H9 (cell line): ENCODE measurements around the gene ABCG2. TPM values are rescaled to one million over a fixed set of nuclear protein-coding genes. Genes with fewer than 3 reads are reported as not detected.

Experiments
- DNase-seq: peaks from one replicate; pipeline ENCODE4 v3.0.0-alpha.2; 2017
- H2AFZ ChIP-seq: one replicate; pipeline ENCODE4 v1.6.1; 2013; ENCODE audit warnings: mild to moderate bottlenecking, low read length, control low read depth, moderate library complexity
- H2AK5ac ChIP-seq: 2 replicates; pipeline ENCODE4 v1.6.1; 2013; ENCODE audit warnings: low read length, control low read depth, mixed read lengths; ENCODE audit not compliant: insufficient read length
- H2BK120ac ChIP-seq: one replicate; pipeline ENCODE4 v1.6.1; 2013; ENCODE audit warnings: low read depth, mild to moderate bottlenecking, low read length, control low read depth, inconsistent platforms; ENCODE audit not compliant: poor library complexity, severe bottlenecking
- H2BK12ac ChIP-seq: 2 replicates; pipeline ENCODE4 v1.6.1; 2013; ENCODE audit warnings: low read length, control low read depth, mixed read lengths, low read depth; ENCODE audit not compliant: insufficient read length
- H2BK15ac ChIP-seq: 2 replicates; pipeline ENCODE4 v1.6.1; 2013; ENCODE audit warnings: low read depth, low read length, control low read depth
- H2BK20ac ChIP-seq: one replicate; pipeline ENCODE4 v1.6.1; 2013; ENCODE audit warnings: low read depth, mild to moderate bottlenecking, low read length, control low read depth, inconsistent platforms; ENCODE audit not compliant: poor library complexity, severe bottlenecking
- H2BK5ac ChIP-seq: 2 replicates; pipeline ENCODE4 v1.6.1; 2013; ENCODE audit warnings: low read length, control low read depth, mixed read lengths; ENCODE audit not compliant: insufficient read length
- H3K14ac ChIP-seq: 2 replicates; pipeline ENCODE4 v1.6.1; 2013; ENCODE audit warnings: low read length, control low read depth; ENCODE audit not compliant: insufficient read depth
- H3K18ac ChIP-seq: 2 replicates; pipeline ENCODE4 v1.6.1; 2013; ENCODE audit warnings: low read depth, mild to moderate bottlenecking, mixed read lengths, low read length, control low read depth; ENCODE audit not compliant: insufficient read length
- H3K23ac ChIP-seq: 2 replicates; pipeline ENCODE4 v1.6.1; 2013; ENCODE audit warnings: low read length, control low read depth, mixed read lengths, low read depth; ENCODE audit not compliant: insufficient read length
- H3K23me2 ChIP-seq: 2 replicates; pipeline ENCODE4 v1.6.1; 2013; ENCODE audit warnings: low read depth, mild to moderate bottlenecking, mixed read lengths, low read length, control low read depth; ENCODE audit not compliant: insufficient read length, poor library complexity, severe bottlenecking
- H3K27ac ChIP-seq: 2 replicates; pipeline ENCODE4 v1.5.1; 2013; ENCODE audit warnings: low read length, control low read depth, mixed read lengths, low read depth; ENCODE audit not compliant: insufficient read length
- H3K27me3 ChIP-seq: 2 replicates; pipeline ENCODE4 v1.6.1; 2013; ENCODE audit warnings: low read length, control low read depth, inconsistent platforms; ENCODE audit not compliant: insufficient read depth
- H3K4ac ChIP-seq: 2 replicates; pipeline ENCODE4 v1.6.1; 2013; ENCODE audit warnings: low read depth, mild to moderate bottlenecking, control low read depth, inconsistent platforms, low read length, moderate library complexity
- H3K4me1 ChIP-seq: 2 replicates; pipeline ENCODE4 v1.6.1; 2013; ENCODE audit warnings: low read length, control low read depth, inconsistent platforms; ENCODE audit not compliant: insufficient read depth
- H3K4me2 ChIP-seq: 2 replicates; pipeline ENCODE4 v1.6.1; 2013; ENCODE audit warnings: low read length, control low read depth, mixed read lengths; ENCODE audit not compliant: insufficient read length, insufficient read depth
- H3K56ac ChIP-seq: 2 replicates; pipeline ENCODE4 v1.6.1; 2013; ENCODE audit warnings: low read depth, mild to moderate bottlenecking, mixed read lengths, low read length, control low read depth; ENCODE audit not compliant: insufficient read length
- H3K79me1 ChIP-seq: 2 replicates; pipeline ENCODE4 v1.6.1; 2013; ENCODE audit warnings: low read depth, mild to moderate bottlenecking, moderate library complexity, low read length, control low read depth, inconsistent platforms; ENCODE audit not compliant: insufficient read depth, poor library complexity, severe bottlenecking
- H3K79me2 ChIP-seq: 2 replicates; pipeline ENCODE4 v1.6.1; 2013; ENCODE audit warnings: low read length, control low read depth, inconsistent platforms; ENCODE audit not compliant: insufficient read depth
- H3K9ac ChIP-seq: 2 replicates; pipeline ENCODE4 v1.6.1; 2013; ENCODE audit warnings: low read length, control low read depth, mixed read lengths; ENCODE audit not compliant: insufficient read length; ENCODE audit errors: extremely low read depth
- H3K9me3 ChIP-seq: one replicate; pipeline ENCODE4 v1.6.1; 2013; ENCODE audit warnings: low read depth, low read length, inconsistent platforms; ENCODE audit not compliant: control insufficient read depth
- H3T11ph ChIP-seq: one replicate; pipeline ENCODE4 v1.6.1; 2013; ENCODE audit warnings: mild to moderate bottlenecking, low read length, control low read depth, inconsistent platforms
- H4K20me1 ChIP-seq: one replicate; pipeline ENCODE4 v1.6.1; 2013; ENCODE audit not compliant: control insufficient read depth, insufficient read length, insufficient read depth
- H4K5ac ChIP-seq: 2 replicates; pipeline ENCODE4 v1.6.1; 2013; ENCODE audit warnings: low read depth, mild to moderate bottlenecking, mixed read lengths, low read length, control low read depth; ENCODE audit not compliant: insufficient read length
- H4K8ac ChIP-seq: replicated peaks from 2 replicates; pipeline ENCODE4 v1.6.1; 2013; ENCODE audit warnings: low read length, control low read depth, mixed read lengths, low read depth; ENCODE audit not compliant: insufficient read length
- H4K91ac ChIP-seq: 2 replicates; pipeline ENCODE4 v1.6.1; 2013; ENCODE audit warnings: low read depth, mild to moderate bottlenecking, moderate library complexity, mixed read lengths, low read length, control low read depth; ENCODE audit not compliant: insufficient read length
- H3K27ac Mint-ChIP-seq, 3 experiments: 2 replicates in 2 of 3; 3 replicates in 1 of 3; pipeline ENCODE4 v1.8.0; 2020 to 2021; ENCODE audit warnings: mixed read lengths in 3 of 3, mild to moderate bottlenecking in 1 of 3, moderate library complexity in 1 of 3
- H3K27me3 Mint-ChIP-seq: 2 replicates; pipeline ENCODE4 v1.8.0; 2021; ENCODE audit warnings: low read depth, mild to moderate bottlenecking, moderate library complexity, mixed read lengths
- H3K36me3 Mint-ChIP-seq, 3 experiments: 2 replicates in 2 of 3; 3 replicates in 1 of 3; pipeline ENCODE4 v1.8.0; 2020 to 2021; ENCODE audit warnings: low read depth in 3 of 3, mixed read lengths in 3 of 3; ENCODE audit not compliant: insufficient read depth in 1 of 3
- H3K4me1 Mint-ChIP-seq, 2 experiments: 2 replicates each; pipeline ENCODE4 v1.8.0; 2020; ENCODE audit warnings: mixed read lengths in 2 of 2
- H3K4me3 Mint-ChIP-seq, 2 experiments: 2 replicates in 1 of 2; 3 replicates in 1 of 2; pipeline ENCODE4 v1.8.0; 2020 to 2021; ENCODE audit warnings: mild to moderate bottlenecking in 2 of 2, mixed read lengths in 2 of 2, moderate library complexity in 1 of 2
- H3K9me3 Mint-ChIP-seq, 2 experiments: 2 replicates in 1 of 2; 3 replicates in 1 of 2; pipeline ENCODE4 v1.8.0; 2020; ENCODE audit warnings: mild to moderate bottlenecking in 2 of 2, mixed read lengths in 2 of 2, moderate library complexity in 1 of 2
- WGBS: extraction: QIAGEN DNeasy Blood & Tissue Kit; methylation state at CpG from one replicate; pipeline ENCODE4 v1.1.7; 2013; ENCODE audit warnings: missing lambda C conversion rate, low lambda C conversion rate, mixed read lengths; ENCODE audit not compliant: insufficient read length; ENCODE audit errors: extremely low coverage; 5-methylcytosine and 5-hydroxymethylcytosine counted together
- total RNA-seq: library from RNA; stranded (reverse); gene quantifications from 2 replicates; pipeline ENCODE4 v1.2.1, GENCODE V29; 2021
- TF ChIP-seq, protein P1 (sequence below): fragments of 200-600 bp; sonication (generic); conservative IDR thresholded peaks from 3 replicates; pipeline ENCODE4 v1.8.0; 2021; ENCODE audit warnings: antibody characterized with exemption, mild to moderate bottlenecking

ABCG2 gene
- total RNA-seq, 1 experiment from 2014 or later = 1.5 TPM

DNA sequence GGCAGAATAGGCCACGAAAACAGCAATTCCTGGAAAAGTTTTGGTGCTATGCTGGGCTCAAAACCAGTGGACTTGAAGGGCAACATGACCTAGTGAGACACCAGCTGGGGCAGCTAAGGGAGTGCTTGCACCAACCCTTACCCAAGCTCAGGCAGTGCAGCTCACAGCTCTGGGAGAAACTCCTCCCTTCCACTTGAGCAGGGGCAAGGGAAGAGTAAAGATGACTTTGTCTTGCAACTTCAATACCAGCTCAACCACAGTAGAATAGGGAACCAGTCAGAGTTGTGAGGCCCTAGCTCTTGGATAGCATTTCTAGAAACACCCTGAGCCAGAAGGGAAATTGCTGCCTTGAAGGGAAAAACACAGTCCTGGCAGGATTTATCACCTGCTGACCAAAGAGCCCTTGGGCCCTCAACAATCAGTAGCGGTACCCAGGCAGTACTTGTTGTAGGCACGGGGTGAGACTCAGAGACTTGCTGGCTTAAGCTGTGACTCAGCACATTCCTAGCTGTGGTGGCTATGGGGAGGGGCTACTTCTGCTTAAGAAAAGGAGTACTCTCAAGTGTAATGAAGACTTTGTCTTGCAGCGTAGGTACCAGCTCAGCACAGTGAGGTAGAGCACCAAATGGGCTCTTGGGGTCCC, 19.7 kb upstream of the ABCG2 start:
- H3K27ac Mint-ChIP-seq = peak overlapping the region; percentile 58 to 97 (median 88); a peak in 4 of 7 replicates
- DNase-seq = peak; percentile 95
- no peak overlapping the region for H3K27ac ChIP-seq

More for the DNA sequence above, 19.7 kb upstream of the ABCG2 start:
- H2BK20ac ChIP-seq = no peak overlapping the region
- no peak overlapping the region for H2BK12ac ChIP-seq
- peak overlapping the region; percentile 62 for H2BK120ac ChIP-seq
- no peak overlapping the region for H2AK5ac ChIP-seq
- H3K27me3 Mint-ChIP-seq = no peaks in the 10 kb centered on the region; the same call in 1 of the 2 replicates
- no peaks in the 10 kb centered on the region for H3K79me2 ChIP-seq
- H3K14ac ChIP-seq = 0 out of 2 replicates have a peak overlapping the region, but pooled peaks have one; percentile 34
- H3K4me2 ChIP-seq = no peak overlapping the region
- peak overlapping the region in 1 of 2 experiments; percentile 23; a peak in 2 of 5 replicates for H3K4me3 Mint-ChIP-seq
- no peaks in the 10 kb centered on the region for H3K79me1 ChIP-seq
- peaks cover 12% of the 10 kb centered on the region; the same call in 1 of the 2 replicates for H3K4me1 ChIP-seq
- peaks cover 0 to 8% of the 10 kb centered on the region in 2 experiments; a peak in 1 of 5 replicates for H3K9me3 Mint-ChIP-seq
- no peaks in the 10 kb centered on the region for H3K9me3 ChIP-seq
- no peaks in the 10 kb centered on the region for H3K23me2 ChIP-seq
- no peak overlapping the region for H3K23ac ChIP-seq
- TF ChIP-seq, protein P1, sequence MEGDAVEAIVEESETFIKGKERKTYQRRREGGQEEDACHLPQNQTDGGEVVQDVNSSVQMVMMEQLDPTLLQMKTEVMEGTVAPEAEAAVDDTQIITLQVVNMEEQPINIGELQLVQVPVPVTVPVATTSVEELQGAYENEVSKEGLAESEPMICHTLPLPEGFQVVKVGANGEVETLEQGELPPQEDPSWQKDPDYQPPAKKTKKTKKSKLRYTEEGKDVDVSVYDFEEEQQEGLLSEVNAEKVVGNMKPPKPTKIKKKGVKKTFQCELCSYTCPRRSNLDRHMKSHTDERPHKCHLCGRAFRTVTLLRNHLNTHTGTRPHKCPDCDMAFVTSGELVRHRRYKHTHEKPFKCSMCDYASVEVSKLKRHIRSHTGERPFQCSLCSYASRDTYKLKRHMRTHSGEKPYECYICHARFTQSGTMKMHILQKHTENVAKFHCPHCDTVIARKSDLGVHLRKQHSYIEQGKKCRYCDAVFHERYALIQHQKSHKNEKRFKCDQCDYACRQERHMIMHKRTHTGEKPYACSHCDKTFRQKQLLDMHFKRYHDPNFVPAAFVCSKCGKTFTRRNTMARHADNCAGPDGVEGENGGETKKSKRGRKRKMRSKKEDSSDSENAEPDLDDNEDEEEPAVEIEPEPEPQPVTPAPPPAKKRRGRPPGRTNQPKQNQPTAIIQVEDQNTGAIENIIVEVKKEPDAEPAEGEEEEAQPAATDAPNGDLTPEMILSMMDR = no peak
- no peaks in the 10 kb centered on the region for H4K20me1 ChIP-seq
- no CpG with 5 or more reads among the region's 4 CpGs for WGBS
- H2BK5ac ChIP-seq = no peak overlapping the region
- H3K4me1 Mint-ChIP-seq = peaks cover 21 to 23% of the 10 kb centered on the region in 2 experiments
- H3K9ac ChIP-seq = no peak overlapping the region
- H3K27me3 ChIP-seq = no peaks in the 10 kb centered on the region
- H2BK15ac ChIP-seq = no peak overlapping the region
- no peak overlapping the region for H3K18ac ChIP-seq
- H3K4ac ChIP-seq = no peak overlapping the region
- peaks cover 0 to 14% (median 2%) of the 10 kb centered on the region in 3 experiments; a peak in 4 of 7 replicates for H3K36me3 Mint-ChIP-seq
- no peak overlapping the region for H4K8ac ChIP-seq
- H3K56ac ChIP-seq = no peak overlapping the region
- no peak overlapping the region for H4K5ac ChIP-seq
- no peak overlapping the region for H4K91ac ChIP-seq
- no peak overlapping the region for H3T11ph ChIP-seq
- H2AFZ ChIP-seq = peak overlapping the region; percentile 25
